Mesothelial cell of epicardium (in vitro differentiated cells): Measurements from ENCODE around the gene RPL34. TPM values are rescaled to one million over a fixed set of nuclear protein-coding genes. Genes with fewer than 3 reads are reported as not detected.

Experiments used
- DNase-seq, 2 experiments: peaks; one replicate each; pipeline ENCODE4 v3.0.0; 2021; ENCODE audit warnings: low spot score in 2 of 2; ENCODE audit not compliant: unreplicated experiment in 2 of 2
- H3K27ac Mint-ChIP-seq: 2 replicates; pipeline ENCODE4 v1.8.0; 2021; ENCODE audit warnings: mixed read lengths
- H3K27me3 Mint-ChIP-seq: 2 replicates; pipeline ENCODE4 v1.8.0; 2021; ENCODE audit warnings: low read depth, mixed read lengths
- H3K36me3 Mint-ChIP-seq: 2 replicates; pipeline ENCODE4 v1.8.0; 2021; ENCODE audit warnings: mixed read lengths
- H3K4me1 Mint-ChIP-seq: 2 replicates; pipeline ENCODE4 v1.8.0; 2021; ENCODE audit warnings: mixed read lengths
- H3K4me3 Mint-ChIP-seq: 2 replicates; pipeline ENCODE4 v1.8.0; 2021; ENCODE audit warnings: mild to moderate bottlenecking, moderate library complexity, mixed read lengths
- H3K9me3 Mint-ChIP-seq: 2 replicates; pipeline ENCODE4 v1.8.0; 2021; ENCODE audit warnings: mixed read lengths
- total RNA-seq: library from RNA; stranded (reverse); gene quantifications from 3 replicates; pipeline ENCODE4 v1.2.1, GENCODE V29; 2021
- TF ChIP-seq, protein P1 (sequence below): fragments of 200-600 bp; sonication (generic); IDR thresholded peaks from one replicate; pipeline ENCODE4 v1.5.0; 2021; ENCODE audit warnings: antibody characterized with exemption; ENCODE audit not compliant: unreplicated experiment

The RPL34 gene
- total RNA-seq, 1 donor from 2014 or later: 1,479 TPM

DNA sequence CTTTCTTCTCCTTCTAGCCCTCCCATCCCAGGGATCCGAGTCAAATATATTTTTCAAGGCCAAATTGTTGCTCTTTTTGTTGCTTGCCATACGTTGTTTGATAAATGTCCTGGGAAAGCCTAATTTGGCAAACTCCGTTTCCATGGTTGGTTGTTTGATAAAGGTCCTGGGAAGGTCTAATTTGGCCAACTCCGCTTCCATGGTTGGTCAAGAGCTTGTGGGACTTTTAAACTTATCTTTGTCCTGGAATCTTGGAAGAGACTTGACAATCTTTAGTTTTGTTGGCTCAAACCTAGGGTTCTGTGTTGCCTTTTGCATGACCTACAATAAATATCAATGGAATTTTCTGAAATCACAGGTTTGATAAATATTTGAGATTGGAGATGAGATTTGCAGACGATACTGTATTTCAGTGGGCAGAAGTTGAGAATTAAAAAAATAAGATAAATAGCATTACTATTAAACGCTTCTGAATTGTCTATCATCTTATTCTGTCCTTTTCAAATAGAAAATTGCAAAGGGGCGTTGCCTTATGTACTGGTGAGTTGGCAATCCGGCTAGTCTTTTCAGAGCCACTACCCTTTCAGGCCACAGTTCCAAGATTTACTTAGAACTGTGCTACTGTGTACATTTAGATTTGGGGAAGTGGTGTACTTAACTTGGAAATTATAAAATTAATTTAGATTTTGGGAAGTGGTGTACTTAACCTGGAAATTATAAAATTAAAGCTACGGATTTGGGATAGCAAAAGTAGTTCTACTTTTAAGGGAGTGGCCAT is 30.8 kb downstream of the RPL34 start:
- H3K36me3 Mint-ChIP-seq: peaks cover 17% of the 10 kb centered on the region

GRCh38 chr4:108662629-108663028 is 42.3 kb downstream of the RPL34 start:
- Mint-ChIP-seq H3K9me3 (no peaks in the 10 kb centered on the region), H3K4me3 (no peak overlapping the region), H3K27ac (peak overlapping the region; percentile 55), H3K27me3 (no peaks in the 10 kb centered on the region), H3K36me3 (peaks cover 48% of the 10 kb centered on the region), H3K4me1 (peaks cover 8% of the 10 kb centered on the region)
- no peak for DNase-seq
- TF ChIP-seq, protein P1, sequence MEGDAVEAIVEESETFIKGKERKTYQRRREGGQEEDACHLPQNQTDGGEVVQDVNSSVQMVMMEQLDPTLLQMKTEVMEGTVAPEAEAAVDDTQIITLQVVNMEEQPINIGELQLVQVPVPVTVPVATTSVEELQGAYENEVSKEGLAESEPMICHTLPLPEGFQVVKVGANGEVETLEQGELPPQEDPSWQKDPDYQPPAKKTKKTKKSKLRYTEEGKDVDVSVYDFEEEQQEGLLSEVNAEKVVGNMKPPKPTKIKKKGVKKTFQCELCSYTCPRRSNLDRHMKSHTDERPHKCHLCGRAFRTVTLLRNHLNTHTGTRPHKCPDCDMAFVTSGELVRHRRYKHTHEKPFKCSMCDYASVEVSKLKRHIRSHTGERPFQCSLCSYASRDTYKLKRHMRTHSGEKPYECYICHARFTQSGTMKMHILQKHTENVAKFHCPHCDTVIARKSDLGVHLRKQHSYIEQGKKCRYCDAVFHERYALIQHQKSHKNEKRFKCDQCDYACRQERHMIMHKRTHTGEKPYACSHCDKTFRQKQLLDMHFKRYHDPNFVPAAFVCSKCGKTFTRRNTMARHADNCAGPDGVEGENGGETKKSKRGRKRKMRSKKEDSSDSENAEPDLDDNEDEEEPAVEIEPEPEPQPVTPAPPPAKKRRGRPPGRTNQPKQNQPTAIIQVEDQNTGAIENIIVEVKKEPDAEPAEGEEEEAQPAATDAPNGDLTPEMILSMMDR: no peak

More for the DNA sequence above, 30.8 kb downstream of the RPL34 start:
- no peak for DNase-seq
- H3K27me3 Mint-ChIP-seq: no peaks in the 10 kb centered on the region
- TF ChIP-seq, protein P1: no peak
- H3K27ac Mint-ChIP-seq: peak overlapping the region; percentile 97
- H3K4me1 Mint-ChIP-seq: peaks cover 15% of the 10 kb centered on the region
- H3K9me3 Mint-ChIP-seq: no peaks in the 10 kb centered on the region
- peak overlapping the region; percentile 85 for H3K4me3 Mint-ChIP-seq

DNA sequence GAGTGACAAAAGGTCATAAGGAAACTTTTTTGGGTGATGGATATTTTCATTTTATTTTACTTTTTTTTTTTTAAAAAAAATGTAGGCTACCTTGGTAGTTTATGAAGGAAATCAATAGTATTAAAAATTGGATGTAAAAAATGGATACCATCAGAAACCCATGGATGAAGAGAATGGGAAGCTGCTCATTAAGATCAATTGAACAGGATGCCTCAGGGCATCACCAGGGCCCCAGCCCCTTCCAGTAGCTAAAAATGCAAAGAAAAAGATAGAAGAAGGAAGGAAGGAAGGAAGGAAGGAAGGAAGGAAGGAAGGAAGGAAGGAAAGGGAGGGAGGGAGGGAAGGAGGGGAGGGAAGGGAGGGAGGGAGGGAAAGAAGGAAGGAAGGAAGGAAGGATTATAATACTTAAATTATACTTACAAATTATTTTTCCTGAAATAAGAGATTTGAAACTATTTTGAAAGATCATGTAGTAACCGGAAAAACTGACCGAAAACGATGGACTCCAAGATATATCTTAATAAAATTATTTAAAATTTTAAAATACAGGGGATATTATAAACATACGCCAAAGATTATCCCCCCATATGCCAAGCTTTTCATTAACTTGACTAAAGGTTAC is 54.1 kb downstream of the RPL34 start:
- Mint-ChIP-seq H3K4me3 (no peak overlapping the region), H3K27me3 (no peaks in the 10 kb centered on the region), H3K36me3 (peaks cover 17% of the 10 kb centered on the region), H3K4me1 (no peaks in the 10 kb centered on the region), H3K9me3 (peaks cover 3% of the 10 kb centered on the region), H3K27ac (no peak overlapping the region)
- TF ChIP-seq, protein P1: no peak
- DNase-seq: no peak

Other genes with a start within 250 kb of the RPL34 start
- 162 to 164 TPM (median 163 TPM) in 3 replicates for gene OSTC, start 30.0 kb downstream of the RPL34 start, total RNA-seq
- gene ETNPPL, start 142.5 kb downstream of the RPL34 start, total RNA-seq: not detected in 3 replicates